ENCODE data around the gene MVD. TPM values are rescaled to one million over a fixed set of nuclear protein-coding genes. Genes with fewer than 3 reads are reported as not detected.
"Not testable (repeated sequence)": the region's sequence is repeated elsewhere in the genome, so short reads cannot be mapped to it uniquely, and the experiment has no call there.

MVD gene
- total and polyA plus RNA-seq, 7 donors = 16.8 to 206 (median 25.7) TPM

DNA sequence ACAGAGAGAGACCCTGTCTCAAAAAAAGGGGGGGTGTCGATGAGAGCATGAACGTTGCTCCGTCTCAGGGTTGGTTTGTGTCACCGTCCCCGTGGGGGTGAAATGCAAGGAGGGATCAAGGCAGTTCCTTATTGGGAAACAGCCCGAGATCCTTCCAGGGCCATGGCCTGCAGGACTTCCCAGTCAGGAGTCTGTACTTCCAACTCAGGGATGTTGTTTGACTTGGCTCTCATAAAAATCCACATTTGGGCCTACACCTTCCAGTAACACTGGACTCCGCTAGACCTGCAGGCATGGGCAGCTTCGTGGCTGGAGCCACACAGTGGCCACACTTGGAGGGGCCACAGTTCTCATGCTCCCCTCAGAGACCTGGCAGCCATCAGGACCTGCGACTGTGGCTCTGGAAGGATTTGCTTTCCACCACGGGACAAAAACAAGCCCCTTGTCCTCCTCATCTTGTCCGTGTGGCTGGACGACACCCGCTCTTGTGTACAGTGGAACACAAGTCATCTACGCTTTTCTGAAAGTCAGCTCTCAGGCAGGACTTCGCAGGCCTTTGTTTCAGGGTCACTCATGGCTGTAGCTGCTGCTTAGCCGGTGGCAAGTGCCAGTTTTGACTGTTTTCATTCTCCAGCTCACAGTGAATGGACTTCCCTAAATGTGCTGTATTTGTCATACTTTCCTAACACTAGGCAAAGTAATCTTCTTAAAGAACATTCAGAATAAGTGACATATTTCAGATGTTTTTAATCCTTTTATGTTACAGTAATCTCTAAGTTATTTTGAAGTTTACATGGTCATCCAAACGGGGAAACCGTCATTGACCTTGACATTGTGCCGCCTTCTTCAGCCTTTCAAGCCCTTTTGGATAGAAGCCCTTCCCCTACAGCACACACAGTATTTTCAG is 48.7 kb downstream of the MVD start:
- DNase-seq = no peak
- 89 to 91% methylated on average over 19 of the region's 19 CpGs for WGBS, 2 donors
- no peaks in the 10 kb centered on the region for H3K27me3 ChIP-seq
- no peaks in the 10 kb centered on the region for H3K9me3 ChIP-seq
- no peak overlapping the region for H3K27ac ChIP-seq
- TF ChIP-seq CTCF (IDR thresholded peaks at IDR 0.05) (no peak), POLR2A (IDR thresholded peaks at IDR 0.05) (no peak), POLR2AphosphoS5 (IDR thresholded peaks at IDR 0.05) (no peak), EP300 (IDR thresholded peaks at IDR 0.05) (no peak)
- no peak overlapping the region for H3K4me3 ChIP-seq
- intact Hi-C loops (cut with DNase I) = no loop called here
- H3K4me1 ChIP-seq = no peaks in the 10 kb centered on the region
- peaks cover 12 to 68% (median 25%) of the 10 kb centered on the region in 4 donors for H3K36me3 ChIP-seq

- DNase-seq = no peak
- 93 to 94% methylated on average over 10 of the region's 10 CpGs for WGBS, 2 donors
- intact Hi-C loops (cut with DNase I) = no loop called here
These were observed 49.6 kb downstream of the MVD start for GRCh38 chr16:88613293-88613692.

DNA sequence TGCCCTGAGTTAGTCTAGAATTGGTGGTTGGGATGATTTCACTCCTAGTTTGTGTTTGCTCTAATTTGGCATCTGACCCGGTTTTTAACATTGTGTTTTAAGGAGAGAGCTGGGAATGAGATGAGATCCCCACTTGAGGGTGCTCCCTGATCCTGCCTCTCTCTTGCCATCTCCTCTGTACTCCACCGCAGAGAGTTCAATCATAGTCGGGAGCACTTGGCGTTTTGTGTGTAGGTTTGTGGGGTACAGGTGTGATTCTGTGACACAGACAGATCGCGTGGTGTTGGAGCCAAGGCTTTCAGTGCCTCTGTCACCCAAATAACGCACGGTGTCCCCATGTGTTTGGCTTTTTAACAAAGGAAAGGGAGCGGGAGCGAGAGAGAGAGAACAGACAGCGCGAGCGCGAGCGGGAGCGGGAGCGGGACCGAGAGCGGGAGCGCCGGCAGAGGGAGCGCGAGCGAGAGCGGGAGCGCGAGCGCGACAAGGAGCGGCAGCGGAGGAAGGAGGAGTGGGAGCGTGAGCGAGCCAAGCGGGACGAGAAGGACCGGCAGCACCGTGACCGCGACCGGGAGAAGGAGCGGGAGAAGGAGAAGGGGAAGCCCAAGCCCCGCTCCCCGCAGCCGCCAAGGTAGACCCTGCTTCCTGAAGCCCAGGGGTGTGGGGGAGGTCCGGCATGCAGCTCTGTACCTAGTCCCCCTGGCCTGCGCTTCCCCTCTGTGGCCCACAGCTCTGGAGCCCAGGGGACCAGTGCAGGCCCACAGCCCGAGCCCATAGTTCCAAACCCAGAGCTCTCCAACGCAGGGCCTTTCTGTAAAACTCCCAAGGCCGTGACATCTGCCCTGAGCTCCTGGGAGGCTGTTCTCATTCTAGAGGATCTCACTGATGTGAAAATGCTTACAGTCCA is 51.7 kb downstream of the MVD start:
- Histone ChIP-seq H3K9me3 (no peaks in the 10 kb centered on the region), H3K4me3 (no peak overlapping the region), H3K36me3 (peaks cover 13 to 76% (median 37%) of the 10 kb centered on the region in 4 donors), H3K27me3 (no peaks in the 10 kb centered on the region), H3K4me1 (no peaks in the 10 kb centered on the region), H3K27ac (no peak overlapping the region)
- 90 to 97% methylated on average over 49 of the region's 49 CpGs for WGBS, 2 donors
- intact Hi-C loops (cut with DNase I) = no loop called here
- TF ChIP-seq POLR2A (IDR thresholded peaks at IDR 0.05) (no peak), POLR2AphosphoS5 (IDR thresholded peaks at IDR 0.05) (no peak), EP300 (IDR thresholded peaks at IDR 0.05) (no peak), CTCF (IDR thresholded peaks at IDR 0.05) (no peak)
- DNase-seq = no peak

More at GRCh38 chr16:88613293-88613692, 49.6 kb downstream of the MVD start:
- H3K4me3 ChIP-seq = no peak overlapping the region
- no peaks in the 10 kb centered on the region for H3K9me3 ChIP-seq
- H3K27ac ChIP-seq = no peak overlapping the region
- no peaks in the 10 kb centered on the region for H3K27me3 ChIP-seq
- H3K36me3 ChIP-seq = peaks cover 13 to 73% (median 30%) of the 10 kb centered on the region in 4 donors
- TF ChIP-seq POLR2A (IDR thresholded peaks at IDR 0.05) (no peak), CTCF (IDR thresholded peaks at IDR 0.05) (no peak), EP300 (IDR thresholded peaks at IDR 0.05) (no peak), POLR2AphosphoS5 (IDR thresholded peaks at IDR 0.05) (no peak)
- H3K4me1 ChIP-seq = no peaks in the 10 kb centered on the region

GRCh38 chr16:88610080-88610479 is 52.8 kb downstream of the MVD start:
- 93 to 96% methylated on average over 6 of the region's 6 CpGs for WGBS, 2 donors
- Histone ChIP-seq H3K9me3 (no peaks in the 10 kb centered on the region), H3K36me3 (peaks cover 16 to 87% (median 42%) of the 10 kb centered on the region in 4 donors), H3K27ac (no peak overlapping the region), H3K4me1 (no peaks in the 10 kb centered on the region), H3K27me3 (no peaks in the 10 kb centered on the region), H3K4me3 (no peak overlapping the region)
- no peak for DNase-seq
- TF ChIP-seq EP300 (IDR thresholded peaks at IDR 0.05) (no peak), POLR2AphosphoS5 (IDR thresholded peaks at IDR 0.05) (no peak), POLR2A (IDR thresholded peaks at IDR 0.05) (no peak), CTCF (IDR thresholded peaks at IDR 0.05) (no peak)
- intact Hi-C loops (cut with DNase I) = no loop called here

DNA sequence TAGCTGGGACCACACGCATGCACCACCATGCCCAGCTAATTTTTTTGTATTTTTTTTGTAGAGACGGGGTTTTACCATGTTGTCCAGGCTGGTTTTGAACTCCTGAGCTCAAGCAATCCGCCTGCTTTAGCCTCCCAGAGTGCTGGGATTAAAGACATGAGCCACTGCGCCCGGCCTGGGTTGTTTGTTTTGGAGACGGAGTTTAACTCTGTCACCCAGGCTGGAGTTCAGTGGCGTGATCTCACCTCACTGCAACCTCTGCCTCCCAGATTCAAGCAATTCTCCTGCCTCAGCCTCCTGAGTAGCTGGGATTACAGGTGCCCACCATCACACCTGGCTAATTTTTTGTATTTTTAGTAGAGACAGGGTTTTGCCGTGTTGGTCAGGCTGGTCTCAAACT is 53.5 kb downstream of the MVD start:
- DNase-seq; H3K4me3 ChIP-seq; intact Hi-C loops (cut with DNase I); H3K9me3 ChIP-seq; H3K27me3 ChIP-seq; H3K4me1 ChIP-seq; H3K27ac ChIP-seq: not testable (repeated sequence)
- WGBS, 2 donors = 95 to 96% methylated on average over 8 of the region's 8 CpGs
- peaks cover 22 to 88% (median 43%) of the 10 kb centered on the region in 4 donors for H3K36me3 ChIP-seq
